ENCODE data around the gene DAPK3.
"Not testable (repeated sequence)": the region's sequence is repeated elsewhere in the genome, so short reads cannot be mapped to it uniquely, and the experiment has no call there.

The DAPK3 gene

GRCh38 chr19:4011430-4011829 is 40.5 kb upstream of the DAPK3 start:
- peaks cover 70% of the 10 kb centered on the region for H3K36me3 Mint-ChIP-seq (ENCODE audit: low read depth)
- H3K4me3 Mint-ChIP-seq, result not testable (repeated sequence)

GRCh38 chr19:4010808-4011110 is 39.9 kb upstream of the DAPK3 start:
- Mint-ChIP-seq H3K36me3 (ENCODE audit: low read depth) (peaks cover 64% of the 10 kb centered on the region), H3K4me3 (no peak overlapping the region), H3K27me3 (no peaks in the 10 kb centered on the region), H3K9me3 (no peaks in the 10 kb centered on the region), H3K4me1 (ENCODE audit: low read depth) (peaks cover 59% of the 10 kb centered on the region), H3K27ac (peak overlapping the region; percentile 23)
- intact Hi-C loops (cut with micrococcal nuclease), result no loop called here

More at GRCh38 chr19:4011430-4011829, 40.5 kb upstream of the DAPK3 start:
- Mint-ChIP-seq H3K27ac (peak overlapping the region; percentile 23), H3K4me1 (ENCODE audit: low read depth) (peaks cover 56% of the 10 kb centered on the region)
- H3K27me3 Mint-ChIP-seq; H3K9me3 Mint-ChIP-seq; intact Hi-C loops (cut with micrococcal nuclease): not testable (repeated sequence)

DNA sequence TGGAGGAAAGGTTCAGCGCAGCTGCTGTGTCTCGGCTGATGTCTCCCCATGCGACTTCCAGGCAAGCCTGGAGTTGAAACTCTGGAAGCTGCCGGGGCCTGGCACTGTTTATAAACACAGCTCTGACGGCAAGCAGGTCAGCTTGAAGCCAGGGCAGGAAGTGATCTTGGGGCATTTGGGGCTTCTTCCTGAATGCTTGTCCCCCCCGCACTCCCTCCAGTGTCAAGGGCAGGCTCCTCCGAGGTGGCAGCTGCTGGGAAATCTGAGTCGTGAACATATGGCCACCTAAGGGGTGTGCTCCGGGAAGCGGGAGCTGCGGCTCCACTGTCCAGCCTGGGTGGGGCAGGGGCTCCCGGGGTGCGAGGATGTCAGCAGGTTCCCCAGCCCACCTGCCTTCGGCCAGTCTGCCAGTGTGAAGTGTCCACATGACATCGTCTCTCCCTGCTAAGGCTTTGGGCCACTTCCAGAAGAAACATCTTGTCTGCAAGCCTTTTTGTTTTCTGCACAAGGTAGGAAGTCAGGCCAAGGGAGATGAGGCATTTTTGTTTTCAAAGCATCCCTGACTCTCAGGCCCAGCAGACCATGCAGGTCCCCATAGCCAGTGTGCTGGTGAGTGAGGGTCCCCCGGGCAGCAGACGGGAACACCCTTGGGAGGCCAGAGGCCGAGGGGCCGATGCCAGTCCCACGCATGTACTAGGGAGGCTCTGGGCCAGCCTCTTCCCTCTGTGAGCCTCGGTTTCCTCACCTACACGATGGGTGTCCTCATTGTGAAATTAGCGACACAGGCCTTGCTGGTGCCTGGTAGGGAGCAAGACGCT is 39.3 kb upstream of the DAPK3 start:
- intact Hi-C loops (cut with micrococcal nuclease), result no loop called here
- no peaks in the 10 kb centered on the region for H3K27me3 Mint-ChIP-seq
- no peak overlapping the region for H3K27ac Mint-ChIP-seq
- no peaks in the 10 kb centered on the region for H3K9me3 Mint-ChIP-seq
- H3K36me3 Mint-ChIP-seq (ENCODE audit: low read depth), result peaks cover 58% of the 10 kb centered on the region
- H3K4me3 Mint-ChIP-seq, result no peak overlapping the region
- peaks cover 54% of the 10 kb centered on the region for H3K4me1 Mint-ChIP-seq (ENCODE audit: low read depth)

- peaks cover 40% of the 10 kb centered on the region for H3K4me1 Mint-ChIP-seq (ENCODE audit: low read depth)
- intact Hi-C loops (cut with micrococcal nuclease), result loop anchor here (2.0 kb wide), 1 partner anchor 17 kb away; no protein-coding TSS in a partner anchor
- no peaks in the 10 kb centered on the region for H3K9me3 Mint-ChIP-seq
- no peaks in the 10 kb centered on the region for H3K27me3 Mint-ChIP-seq
- H3K36me3 Mint-ChIP-seq (ENCODE audit: low read depth), result peaks cover 36% of the 10 kb centered on the region
- peak overlapping the region; percentile 87 for H3K27ac Mint-ChIP-seq
- peak overlapping the region; percentile 88 for H3K4me3 Mint-ChIP-seq
Observed at GRCh38 chr19:4007836-4008539, 37.1 kb upstream of the DAPK3 start.

DNA sequence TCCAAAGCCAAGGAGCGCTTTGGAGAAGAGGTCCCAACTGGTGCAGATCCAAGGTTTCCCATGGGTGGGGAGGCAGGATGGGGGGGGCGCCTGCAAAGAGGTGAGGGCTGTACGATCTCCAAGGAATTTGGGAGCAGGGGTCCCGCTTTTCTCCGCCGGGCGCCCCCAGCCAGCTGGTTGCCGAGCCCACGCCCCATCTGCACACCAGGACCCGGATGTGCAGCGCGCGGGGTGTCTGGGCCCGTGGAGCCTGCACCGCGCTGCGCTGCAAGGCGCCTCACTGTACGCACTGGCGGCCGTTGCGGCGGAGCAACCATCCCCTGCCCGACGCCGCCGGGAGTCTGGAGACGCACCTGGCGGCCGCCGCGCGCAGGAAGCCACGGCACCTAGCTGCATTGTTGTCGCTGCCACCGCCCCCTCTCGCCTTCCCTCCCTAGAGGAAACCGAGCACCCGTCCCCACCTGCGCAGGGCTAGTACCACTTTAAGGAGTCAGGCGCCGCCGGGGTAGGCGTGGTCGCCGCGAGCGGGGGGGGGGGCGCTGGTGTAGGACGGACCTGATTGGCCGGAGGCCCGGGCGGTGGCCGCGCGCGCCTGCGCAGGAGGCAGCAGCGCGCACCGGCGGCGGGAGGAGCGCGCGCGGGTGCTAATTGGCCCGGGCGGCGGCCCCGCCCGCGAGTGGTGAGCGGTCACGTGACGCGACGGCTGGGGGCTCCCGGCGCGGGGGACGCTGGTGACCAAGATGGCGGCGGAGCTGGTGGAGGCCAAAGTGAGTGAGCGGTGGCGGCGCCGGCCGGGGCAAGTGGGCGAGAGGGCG is 36.3 kb upstream of the DAPK3 start, which contains the start of gene PIAS4:
Gene PIAS4, plus strand, starts transcription at position 716 of the 815 bp plus-strand sequence. Its CDS starts 25 bp downstream, at position 741.
- peaks cover 40% of the 10 kb centered on the region for H3K4me1 Mint-ChIP-seq (ENCODE audit: low read depth)
- peak within 1 kb of the TSS; percentile 87 for H3K27ac Mint-ChIP-seq
- no peaks in the 10 kb centered on the region for H3K9me3 Mint-ChIP-seq
- H3K36me3 Mint-ChIP-seq (ENCODE audit: low read depth), result peaks cover 28% of the 10 kb centered on the region
- intact Hi-C loops (cut with micrococcal nuclease), result loop anchor here (2.0 kb wide), 1 partner anchor 16 kb away; no protein-coding TSS in a partner anchor
- H3K27me3 Mint-ChIP-seq, result no peaks in the 10 kb centered on the region
- H3K4me3 Mint-ChIP-seq, result peak within 1 kb of the TSS; percentile 88

DNA sequence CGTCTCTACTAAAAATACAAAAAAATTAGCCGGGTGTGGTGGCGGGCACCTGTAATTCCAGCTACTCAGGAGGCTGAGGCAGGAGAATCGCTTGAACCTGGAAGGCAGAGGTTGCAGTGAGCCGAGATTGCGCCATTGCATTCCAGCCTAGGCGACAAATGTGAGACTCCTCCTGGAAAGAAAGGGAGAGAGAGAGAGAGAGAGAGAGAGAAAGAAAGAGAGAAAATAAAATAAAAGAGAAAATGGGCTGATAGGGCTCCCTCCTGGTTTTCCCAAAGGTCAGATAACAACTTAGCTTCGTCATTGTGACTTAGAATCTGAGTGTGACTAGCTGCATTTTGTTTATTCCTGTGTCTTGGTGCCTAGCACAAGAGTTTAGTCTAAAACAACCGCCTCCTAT is 34.5 kb upstream of the DAPK3 start:
- Mint-ChIP-seq H3K36me3 (ENCODE audit: low read depth) (peaks cover 14% of the 10 kb centered on the region), H3K4me1 (ENCODE audit: low read depth) (peaks cover 29% of the 10 kb centered on the region)
- intact Hi-C loops (cut with micrococcal nuclease); H3K27me3 Mint-ChIP-seq; H3K9me3 Mint-ChIP-seq; H3K27ac Mint-ChIP-seq; H3K4me3 Mint-ChIP-seq: not testable (repeated sequence)

- H3K4me3 Mint-ChIP-seq; H3K36me3 Mint-ChIP-seq (ENCODE audit: low read depth); H3K4me1 Mint-ChIP-seq (ENCODE audit: low read depth); H3K27ac Mint-ChIP-seq; intact Hi-C loops (cut with micrococcal nuclease); H3K27me3 Mint-ChIP-seq; H3K9me3 Mint-ChIP-seq: not testable (repeated sequence)
Observed at GRCh38 chr19:4000798-4001197, 29.9 kb upstream of the DAPK3 start.

- intact Hi-C loops (cut with micrococcal nuclease); H3K27me3 Mint-ChIP-seq; H3K27ac Mint-ChIP-seq; H3K9me3 Mint-ChIP-seq; H3K4me1 Mint-ChIP-seq (ENCODE audit: low read depth); H3K4me3 Mint-ChIP-seq; H3K36me3 Mint-ChIP-seq (ENCODE audit: low read depth): not testable (repeated sequence)
Observed at GRCh38 chr19:3998667-3999412, 27.9 kb upstream of the DAPK3 start.

- Mint-ChIP-seq H3K27me3 (no peaks in the 10 kb centered on the region), H3K4me1 (ENCODE audit: low read depth) (peaks cover 4% of the 10 kb centered on the region), H3K9me3 (no peaks in the 10 kb centered on the region), H3K36me3 (ENCODE audit: low read depth) (no peaks in the 10 kb centered on the region), H3K27ac (no peak overlapping the region), H3K4me3 (no peak overlapping the region)
- intact Hi-C loops (cut with micrococcal nuclease), result no loop called here
Observed at GRCh38 chr19:3995607-3996006, 24.7 kb upstream of the DAPK3 start.

DNA sequence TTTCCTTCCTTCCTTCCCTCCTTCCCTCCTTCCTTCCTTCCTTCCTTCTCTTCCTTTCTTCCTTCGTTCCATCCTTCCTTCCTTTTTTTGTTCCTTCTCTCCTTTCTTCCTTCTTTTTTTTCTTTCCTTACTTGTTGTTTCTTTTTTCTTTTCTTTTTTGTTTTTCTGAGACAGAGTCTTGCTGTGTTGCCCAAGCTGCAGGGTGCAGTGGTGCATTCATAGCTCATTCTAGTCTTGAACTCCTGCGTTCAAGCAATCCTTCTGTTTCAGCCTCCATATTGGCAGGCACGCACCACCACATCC is 19.9 kb upstream of the DAPK3 start:
- Mint-ChIP-seq H3K4me3 (peak overlapping the region; percentile 4), H3K4me1 (ENCODE audit: low read depth) (peaks cover 13% of the 10 kb centered on the region), H3K27ac (no peak overlapping the region), H3K27me3 (peaks cover 2% of the 10 kb centered on the region), H3K36me3 (ENCODE audit: low read depth) (no peaks in the 10 kb centered on the region), H3K9me3 (no peaks in the 10 kb centered on the region)
- intact Hi-C loops (cut with micrococcal nuclease), result loop anchor here (2.0 kb wide), 1 partner anchor 16 kb away; the partner anchor contains the start of gene PIAS4

DNA sequence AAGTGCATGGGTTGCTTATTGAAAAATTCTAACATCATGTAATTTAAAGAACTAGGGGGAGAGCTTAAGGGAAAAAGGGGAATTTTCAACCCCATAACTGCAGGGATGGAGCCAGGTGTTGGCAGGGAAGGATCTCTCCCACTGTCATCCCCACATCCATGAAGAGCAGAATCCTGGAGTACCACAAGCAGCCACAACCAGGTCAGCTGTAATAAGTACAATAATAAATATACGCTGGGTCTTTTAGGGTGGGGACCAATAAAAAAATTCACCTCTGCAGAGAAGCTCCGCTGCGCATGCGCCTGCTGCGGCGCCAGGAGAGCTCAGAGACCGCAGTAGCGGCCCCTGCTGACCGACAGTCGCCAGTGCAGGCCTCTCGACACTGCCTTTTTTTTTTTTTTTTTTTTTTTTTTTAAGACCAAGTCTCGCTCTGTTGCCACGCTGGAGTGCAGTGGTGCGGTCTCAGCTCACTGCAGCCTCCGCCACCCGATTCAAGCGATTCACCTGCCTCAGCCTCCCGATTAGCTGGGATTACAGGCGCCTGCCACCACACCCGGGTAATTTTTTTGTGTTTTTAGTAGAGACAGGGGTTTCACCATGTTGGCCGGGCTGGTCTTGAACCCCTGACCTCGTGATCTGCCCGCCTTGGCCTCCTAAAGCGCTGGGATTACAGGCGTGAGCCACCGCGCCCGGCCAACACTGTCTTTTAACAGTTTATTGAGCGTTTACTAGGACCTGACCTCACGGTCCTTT is 16.9 kb upstream of the DAPK3 start:
- peaks cover 31% of the 10 kb centered on the region for H3K4me1 Mint-ChIP-seq (ENCODE audit: low read depth)
- peak overlapping the region; percentile 71 for H3K27ac Mint-ChIP-seq
- H3K9me3 Mint-ChIP-seq, result no peaks in the 10 kb centered on the region
- peaks cover 2% of the 10 kb centered on the region for H3K27me3 Mint-ChIP-seq
- H3K36me3 Mint-ChIP-seq (ENCODE audit: low read depth), result peaks cover 25% of the 10 kb centered on the region
- intact Hi-C loops (cut with micrococcal nuclease), result loop anchor here (5.0 to 10.0 kb wide), 2 partner anchors 195 to 217 kb away; partner anchors contain the start of genes ANKRD24 and SIRT6
- H3K4me3 Mint-ChIP-seq, result peak overlapping the region; percentile 57

DNA sequence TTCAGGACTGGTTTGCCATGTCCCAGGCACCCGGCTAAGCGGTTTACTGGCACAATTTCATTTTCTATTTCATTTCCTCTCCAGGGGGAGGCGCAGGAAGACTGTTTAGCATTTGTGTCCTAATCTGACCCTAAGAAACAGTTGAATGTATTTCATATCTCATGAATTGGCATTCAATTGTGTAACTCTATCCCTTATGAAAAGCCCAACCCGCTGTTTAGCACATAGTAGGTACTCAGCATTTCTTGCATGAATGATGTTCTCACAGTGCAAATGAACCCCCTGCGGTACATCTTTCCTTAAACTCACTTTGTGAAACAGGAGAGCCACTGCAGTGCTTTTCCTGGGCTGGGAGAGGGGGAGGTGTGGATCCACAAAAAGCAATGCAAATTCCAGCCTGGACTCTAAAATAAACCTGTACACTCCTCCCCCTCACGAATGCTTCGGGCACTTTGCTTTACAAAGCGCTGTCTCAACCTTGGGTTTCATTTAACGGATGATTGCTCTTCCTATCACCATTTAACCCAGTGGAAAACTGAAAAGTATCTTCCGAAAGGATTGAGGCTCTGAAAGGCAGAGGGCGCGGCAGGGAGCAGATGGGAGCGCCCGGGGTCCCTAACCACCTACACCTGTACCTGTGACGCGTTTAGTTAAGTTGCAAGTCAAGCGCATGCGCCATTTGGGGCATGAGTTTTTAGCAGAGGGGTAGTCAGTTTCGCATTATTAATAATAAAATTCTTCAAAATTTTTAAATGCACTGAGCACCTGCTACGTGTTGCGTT is 15.6 kb upstream of the DAPK3 start:
- H3K27me3 Mint-ChIP-seq, result peaks cover 2% of the 10 kb centered on the region
- H3K4me1 Mint-ChIP-seq (ENCODE audit: low read depth), result peaks cover 39% of the 10 kb centered on the region
- H3K36me3 Mint-ChIP-seq (ENCODE audit: low read depth), result peaks cover 39% of the 10 kb centered on the region
- no peak overlapping the region for H3K27ac Mint-ChIP-seq
- H3K9me3 Mint-ChIP-seq, result no peaks in the 10 kb centered on the region
- peak overlapping the region; percentile 90 for H3K4me3 Mint-ChIP-seq
- intact Hi-C loops (cut with micrococcal nuclease), result loop anchor here (5.0 to 10.0 kb wide), 2 partner anchors 196 to 218 kb away; partner anchors contain the start of genes ANKRD24 and SIRT6
